Measurements from ENCODE around the gene FOCAD.
A peak's percentile ranks its signal among the peaks of the same experiment; 100 is the strongest.

FOCAD gene

DNA sequence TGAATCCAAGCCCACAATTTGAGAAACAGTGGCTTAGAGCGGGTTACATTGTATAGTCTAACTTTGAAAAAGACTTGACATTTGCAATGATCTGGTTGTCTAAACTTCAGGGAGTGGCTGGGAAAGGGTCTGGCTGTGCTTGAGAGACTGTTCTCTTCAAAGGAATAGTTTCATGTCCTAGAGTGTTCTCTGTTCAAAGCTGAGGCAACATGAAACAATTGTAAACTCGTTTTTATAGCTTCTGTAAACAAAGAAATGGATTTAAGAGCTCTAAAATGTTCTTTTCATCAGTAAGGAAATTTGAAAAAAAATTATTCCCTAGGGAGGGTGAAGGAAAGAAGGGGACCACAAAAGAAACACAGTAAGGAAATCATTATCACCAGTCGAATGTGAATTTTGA is 41.6 kb downstream of the FOCAD start:
- WGBS (ENCODE audit: extremely low coverage, insufficient coverage, low lambda C conversion rate) = no CpG with 5 or more reads among the region's 3 CpGs
- Histone ChIP-seq H3K4me2 (ENCODE audit: low read length) (no peak overlapping the region), H4K8ac (ENCODE audit: low read depth, low read length) (no peak overlapping the region), H3K79me2 (ENCODE audit: control insufficient read depth, insufficient read depth, low read length) (no peaks in the 10 kb centered on the region), H3K4me1 (ENCODE audit: control insufficient read depth, low read depth, low read length) (no peaks in the 10 kb centered on the region), H2BK5ac (ENCODE audit: low read length) (no peak overlapping the region), H3K9ac (ENCODE audit: low read length) (no peak overlapping the region), H3K27me3 (ENCODE audit: insufficient read depth, low read length, poor library complexity) (no peaks in the 10 kb centered on the region), H3K4me3 (ENCODE audit: low read length) (no peak overlapping the region), H3K79me1 (ENCODE audit: low read length) (no peaks in the 10 kb centered on the region), H3K56ac (ENCODE audit: low read length) (no peak overlapping the region), H3K23ac (ENCODE audit: low read length) (no peak overlapping the region), H2BK15ac (replicated peaks; ENCODE audit: low read depth) (no peak overlapping the region), H3K18ac (ENCODE audit: low read length) (no peak overlapping the region), H2AK5ac (ENCODE audit: low read length) (no peak overlapping the region), H3K4ac (ENCODE audit: low read depth, low read length) (no peak overlapping the region), H4K5ac (ENCODE audit: low read length) (no peak overlapping the region), H2BK120ac (ENCODE audit: low read depth, low read length) (no peak overlapping the region), H3K27ac (ENCODE audit: low read depth, low read length) (no peak overlapping the region), H3K36me3 (ENCODE audit: control insufficient read depth, insufficient read depth, low read length) (no peaks in the 10 kb centered on the region)
- no peak for DNase-seq

DNA sequence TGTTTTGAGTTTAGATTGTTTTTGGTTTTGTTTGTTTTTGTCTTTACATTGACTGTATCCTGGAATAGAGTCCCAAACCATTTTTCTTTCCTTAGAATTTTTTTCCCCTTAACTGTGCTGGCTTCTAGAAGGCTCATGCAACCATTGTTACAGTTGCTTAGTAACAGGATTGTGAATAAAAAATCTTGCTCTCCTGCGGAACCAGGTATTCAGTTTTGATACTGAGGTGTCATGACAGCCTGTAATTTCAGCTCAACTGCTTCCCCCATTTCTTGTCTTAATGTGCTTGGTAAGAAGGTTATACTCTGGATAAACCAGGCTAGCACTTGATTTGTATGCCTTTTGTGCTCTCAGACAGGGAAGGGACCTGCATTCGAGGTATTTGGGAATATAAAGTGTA is 42.1 kb downstream of the FOCAD start:
- H4K8ac ChIP-seq (ENCODE audit: low read depth, low read length) = no peak overlapping the region

DNA sequence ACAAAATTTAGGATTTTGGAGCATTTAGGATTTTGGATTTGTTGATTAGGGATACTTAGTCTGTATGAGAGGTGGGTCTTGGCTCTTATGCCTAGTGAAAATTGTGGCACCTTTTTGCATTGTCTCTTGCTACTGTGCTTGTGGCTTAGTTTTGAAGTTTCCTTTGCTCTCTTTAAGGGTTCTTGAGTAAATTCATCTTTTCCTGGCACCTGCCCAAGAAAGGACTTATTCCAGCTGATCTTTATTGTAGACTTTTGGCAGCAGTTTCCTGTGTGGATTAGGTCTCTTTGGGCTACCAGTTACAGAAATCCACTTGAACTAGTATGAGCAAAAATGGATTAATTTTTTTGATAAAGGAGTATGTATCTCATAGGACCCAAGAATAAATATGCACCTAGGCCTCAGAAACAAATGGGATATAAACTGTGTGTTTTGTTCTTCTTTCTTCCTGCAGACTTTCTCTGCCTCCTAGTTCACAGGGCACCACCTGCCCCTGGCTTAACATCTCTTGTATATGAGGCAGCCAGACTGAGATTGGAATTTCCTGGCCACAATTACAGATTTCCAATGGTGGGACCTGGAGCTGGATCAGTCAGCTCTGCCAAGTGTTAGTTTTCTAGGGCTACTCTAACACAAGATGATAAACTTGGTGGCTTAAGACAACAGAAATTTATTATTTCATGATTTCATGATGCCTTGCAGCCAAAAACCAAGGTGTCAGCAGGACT is 44.6 kb downstream of the FOCAD start:
- Histone ChIP-seq H3K79me2 (ENCODE audit: control insufficient read depth, insufficient read depth, low read length) (no peaks in the 10 kb centered on the region), H3K4me2 (ENCODE audit: low read length) (no peak overlapping the region), H4K8ac (ENCODE audit: low read depth, low read length) (no peak overlapping the region), H3K36me3 (ENCODE audit: control insufficient read depth, insufficient read depth, low read length) (no peaks in the 10 kb centered on the region), H3K27ac (ENCODE audit: low read depth, low read length) (no peak overlapping the region), H3K4me3 (ENCODE audit: low read length) (no peak overlapping the region), H2AK5ac (ENCODE audit: low read length) (no peak overlapping the region), H3K18ac (ENCODE audit: low read length) (peak overlapping the region; percentile 10), H2BK5ac (ENCODE audit: low read length) (no peak overlapping the region), H2BK120ac (ENCODE audit: low read depth, low read length) (no peak overlapping the region), H2BK15ac (replicated peaks; ENCODE audit: low read depth) (no peak overlapping the region), H3K23ac (ENCODE audit: low read length) (no peak overlapping the region), H3K56ac (ENCODE audit: low read length) (no peak overlapping the region), H3K4me1 (ENCODE audit: control insufficient read depth, low read depth, low read length) (peaks cover 7% of the 10 kb centered on the region), H3K4ac (ENCODE audit: low read depth, low read length) (no peak overlapping the region), H3K9ac (ENCODE audit: low read length) (no peak overlapping the region), H3K79me1 (ENCODE audit: low read length) (peaks cover 3% of the 10 kb centered on the region), H4K5ac (ENCODE audit: low read length) (no peak overlapping the region), H3K27me3 (ENCODE audit: insufficient read depth, low read length, poor library complexity) (no peaks in the 10 kb centered on the region)
- no peak for DNase-seq

More for the DNA sequence above, 42.1 kb downstream of the FOCAD start:
- Histone ChIP-seq H3K4me2 (ENCODE audit: low read length) (no peak overlapping the region), H2AK5ac (ENCODE audit: low read length) (no peak overlapping the region), H3K36me3 (ENCODE audit: control insufficient read depth, insufficient read depth, low read length) (no peaks in the 10 kb centered on the region), H3K79me2 (ENCODE audit: control insufficient read depth, insufficient read depth, low read length) (no peaks in the 10 kb centered on the region), H3K27ac (ENCODE audit: low read depth, low read length) (no peak overlapping the region), H3K79me1 (ENCODE audit: low read length) (no peaks in the 10 kb centered on the region), H2BK120ac (ENCODE audit: low read depth, low read length) (no peak overlapping the region), H4K5ac (ENCODE audit: low read length) (no peak overlapping the region), H3K4me3 (ENCODE audit: low read length) (no peak overlapping the region), H3K56ac (ENCODE audit: low read length) (no peak overlapping the region), H2BK5ac (ENCODE audit: low read length) (no peak overlapping the region), H2BK15ac (replicated peaks; ENCODE audit: low read depth) (no peak overlapping the region), H3K23ac (ENCODE audit: low read length) (no peak overlapping the region), H3K4ac (ENCODE audit: low read depth, low read length) (no peak overlapping the region), H3K4me1 (ENCODE audit: control insufficient read depth, low read depth, low read length) (no peaks in the 10 kb centered on the region), H3K27me3 (ENCODE audit: insufficient read depth, low read length, poor library complexity) (no peaks in the 10 kb centered on the region), H3K18ac (ENCODE audit: low read length) (no peak overlapping the region), H3K9ac (ENCODE audit: low read length) (no peak overlapping the region)
- DNase-seq = no peak
- WGBS (ENCODE audit: extremely low coverage, insufficient coverage, low lambda C conversion rate) = no CpG with 5 or more reads among the region's 2 CpGs

DNA sequence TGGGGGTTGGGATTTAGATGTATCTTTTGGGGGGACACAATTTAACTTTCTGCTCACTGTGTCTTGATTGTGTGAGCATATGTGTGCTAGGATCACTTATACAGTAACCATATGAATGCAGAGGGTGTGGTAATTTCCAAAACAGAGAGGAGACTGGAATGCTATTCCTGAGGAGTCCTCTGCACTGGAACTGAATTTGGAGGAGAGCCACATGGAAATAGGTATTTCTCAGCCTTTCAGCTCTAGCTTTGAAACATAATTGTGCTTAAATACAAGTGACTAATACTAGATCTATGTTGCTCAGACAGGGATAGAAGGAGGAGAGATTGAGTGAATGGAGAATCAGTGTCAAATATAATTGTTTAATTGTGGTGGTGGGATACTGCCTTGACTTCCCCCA is 45.5 kb downstream of the FOCAD start:
- no peak for DNase-seq
- H3K9ac ChIP-seq (ENCODE audit: low read length) = no peak overlapping the region
- H3K4me3 ChIP-seq (ENCODE audit: low read length) = no peak overlapping the region
- H3K79me2 ChIP-seq (ENCODE audit: control insufficient read depth, insufficient read depth, low read length) = no peaks in the 10 kb centered on the region
- no peak overlapping the region for H3K18ac ChIP-seq (ENCODE audit: low read length)
- H2BK5ac ChIP-seq (ENCODE audit: low read length) = no peak overlapping the region
- H3K36me3 ChIP-seq (ENCODE audit: control insufficient read depth, insufficient read depth, low read length) = no peaks in the 10 kb centered on the region
- no peak overlapping the region for H2BK15ac ChIP-seq (replicated peaks; ENCODE audit: low read depth)
- H3K4me2 ChIP-seq (ENCODE audit: low read length) = no peak overlapping the region
- peaks cover 3% of the 10 kb centered on the region for H3K79me1 ChIP-seq (ENCODE audit: low read length)
- H2AK5ac ChIP-seq (ENCODE audit: low read length) = no peak overlapping the region
- H3K27me3 ChIP-seq (ENCODE audit: insufficient read depth, low read length, poor library complexity) = no peaks in the 10 kb centered on the region
- no peak overlapping the region for H2BK120ac ChIP-seq (ENCODE audit: low read depth, low read length)
- no peak overlapping the region for H4K5ac ChIP-seq (ENCODE audit: low read length)
- H3K56ac ChIP-seq (ENCODE audit: low read length) = no peak overlapping the region
- H3K4ac ChIP-seq (ENCODE audit: low read depth, low read length) = no peak overlapping the region
- no peak overlapping the region for H4K8ac ChIP-seq (ENCODE audit: low read depth, low read length)
- H3K4me1 ChIP-seq (ENCODE audit: control insufficient read depth, low read depth, low read length) = peaks cover 7% of the 10 kb centered on the region
- H3K23ac ChIP-seq (ENCODE audit: low read length) = no peak overlapping the region
- no peak overlapping the region for H3K27ac ChIP-seq (ENCODE audit: low read depth, low read length)

DNA sequence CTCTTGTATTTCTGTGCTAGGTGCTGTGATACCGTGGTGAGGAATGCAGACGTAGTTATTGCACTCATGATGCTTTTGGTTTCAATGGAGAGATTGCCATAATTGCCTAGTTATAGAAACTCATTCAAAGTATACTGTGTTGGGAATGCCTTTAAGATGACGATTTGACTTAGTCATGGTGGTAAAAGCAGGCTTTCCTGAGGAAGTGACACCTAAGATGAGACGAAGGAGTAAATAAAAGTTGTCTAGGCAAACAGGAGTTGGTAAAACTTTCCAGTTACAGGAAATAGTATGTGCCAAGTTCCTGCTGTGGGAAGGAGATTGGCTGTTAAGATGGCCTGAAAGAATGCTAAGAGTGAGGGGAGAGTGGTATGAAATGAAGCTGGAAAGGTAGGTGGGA is 48.1 kb downstream of the FOCAD start:
- peaks cover 7% of the 10 kb centered on the region for H3K4me1 ChIP-seq (ENCODE audit: control insufficient read depth, low read depth, low read length)
- H3K4ac ChIP-seq (ENCODE audit: low read depth, low read length) = no peak overlapping the region
- H3K36me3 ChIP-seq (ENCODE audit: control insufficient read depth, insufficient read depth, low read length) = no peaks in the 10 kb centered on the region
- no peak overlapping the region for H3K9ac ChIP-seq (ENCODE audit: low read length)
- H4K8ac ChIP-seq (ENCODE audit: low read depth, low read length) = no peak overlapping the region
- no peak overlapping the region for H2BK15ac ChIP-seq (replicated peaks; ENCODE audit: low read depth)
- H2AK5ac ChIP-seq (ENCODE audit: low read length) = no peak overlapping the region
- H2BK120ac ChIP-seq (ENCODE audit: low read depth, low read length) = no peak overlapping the region
- no peak overlapping the region for H3K56ac ChIP-seq (ENCODE audit: low read length)
- H3K27me3 ChIP-seq (ENCODE audit: insufficient read depth, low read length, poor library complexity) = no peaks in the 10 kb centered on the region
- H3K79me2 ChIP-seq (ENCODE audit: control insufficient read depth, insufficient read depth, low read length) = no peaks in the 10 kb centered on the region
- no peak overlapping the region for H3K18ac ChIP-seq (ENCODE audit: low read length)
- H3K4me3 ChIP-seq (ENCODE audit: low read length) = no peak overlapping the region
- DNase-seq = peak; percentile 59
- H3K27ac ChIP-seq (ENCODE audit: low read depth, low read length) = no peak overlapping the region
- no CpG with 5 or more reads among the region's 4 CpGs for WGBS (ENCODE audit: extremely low coverage, insufficient coverage, low lambda C conversion rate)
- no peak overlapping the region for H3K23ac ChIP-seq (ENCODE audit: low read length)
- peaks cover 3% of the 10 kb centered on the region for H3K79me1 ChIP-seq (ENCODE audit: low read length)
- H4K5ac ChIP-seq (ENCODE audit: low read length) = no peak overlapping the region
- no peak overlapping the region for H2BK5ac ChIP-seq (ENCODE audit: low read length)
- no peak overlapping the region for H3K4me2 ChIP-seq (ENCODE audit: low read length)

DNA sequence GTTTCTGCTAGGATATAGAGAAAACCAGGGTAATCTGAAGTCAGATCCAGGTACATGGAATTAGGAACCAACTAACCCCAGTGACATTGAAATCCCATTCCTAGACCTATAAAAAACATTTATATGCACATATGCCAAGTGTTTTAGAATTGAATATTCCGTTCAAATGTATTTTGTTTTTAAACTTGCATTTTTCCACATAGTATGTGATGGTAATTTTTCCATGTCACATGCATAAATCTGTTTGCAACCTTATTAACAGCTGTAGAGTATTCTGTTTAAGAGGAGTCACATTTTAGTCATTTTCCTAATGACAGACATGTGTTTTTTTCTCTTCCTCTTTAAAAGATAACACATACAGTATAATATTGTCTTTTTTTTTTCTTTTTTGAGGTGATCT is 50.2 kb downstream of the FOCAD start:
- Histone ChIP-seq H2BK5ac (ENCODE audit: low read length) (no peak overlapping the region), H3K79me1 (ENCODE audit: low read length) (peaks cover 3% of the 10 kb centered on the region), H3K9ac (ENCODE audit: low read length) (no peak overlapping the region), H3K79me2 (ENCODE audit: control insufficient read depth, insufficient read depth, low read length) (no peaks in the 10 kb centered on the region), H3K56ac (ENCODE audit: low read length) (no peak overlapping the region), H3K27me3 (ENCODE audit: insufficient read depth, low read length, poor library complexity) (no peaks in the 10 kb centered on the region), H3K4ac (ENCODE audit: low read depth, low read length) (no peak overlapping the region), H2BK15ac (replicated peaks; ENCODE audit: low read depth) (no peak overlapping the region), H3K23ac (ENCODE audit: low read length) (no peak overlapping the region), H2BK120ac (ENCODE audit: low read depth, low read length) (no peak overlapping the region), H4K8ac (ENCODE audit: low read depth, low read length) (no peak overlapping the region), H3K4me3 (ENCODE audit: low read length) (no peak overlapping the region), H3K27ac (ENCODE audit: low read depth, low read length) (no peak overlapping the region), H4K5ac (ENCODE audit: low read length) (no peak overlapping the region), H3K18ac (ENCODE audit: low read length) (no peak overlapping the region), H3K4me1 (ENCODE audit: control insufficient read depth, low read depth, low read length) (peaks cover 7% of the 10 kb centered on the region), H2AK5ac (ENCODE audit: low read length) (no peak overlapping the region), H3K4me2 (ENCODE audit: low read length) (no peak overlapping the region), H3K36me3 (ENCODE audit: control insufficient read depth, insufficient read depth, low read length) (no peaks in the 10 kb centered on the region)
- WGBS (ENCODE audit: extremely low coverage, insufficient coverage, low lambda C conversion rate) = no CpG with 5 or more reads among the region's 1 CpG
- DNase-seq = no peak
